HUES6 (cell line): Measurements from ENCODE around the gene TM7SF3.
A peak's percentile ranks its signal among the peaks of the same experiment; 100 is the strongest.
"Not testable (repeated sequence)": the region's sequence is repeated elsewhere in the genome, so short reads cannot be mapped to it uniquely, and the experiment has no call there.

Experiments used
- H3K27ac ChIP-seq: 2 replicates; pipeline ENCODE4 v1.7.0; 2013; ENCODE audit warnings: low read depth, mild to moderate bottlenecking, low read length, inconsistent platforms
- H3K27me3 ChIP-seq: 2 replicates; pipeline ENCODE4 v1.6.1; 2013; ENCODE audit warnings: low read length; ENCODE audit not compliant: control insufficient read depth, insufficient read depth
- H3K36me3 ChIP-seq: 2 replicates; pipeline ENCODE4 v1.6.1; 2013; ENCODE audit warnings: low read length; ENCODE audit not compliant: control insufficient read depth, insufficient read depth
- H3K4me1 ChIP-seq: 2 replicates; pipeline ENCODE4 v1.6.1; 2013; ENCODE audit warnings: low read length; ENCODE audit not compliant: control insufficient read depth, insufficient read depth
- H3K4me3 ChIP-seq: 2 replicates; pipeline ENCODE4 v1.5.1; 2013; ENCODE audit warnings: low read depth, low read length
- H3K9ac ChIP-seq: one replicate; pipeline ENCODE4 v1.6.1; 2013; ENCODE audit warnings: mild to moderate bottlenecking, low read length
- H3K9me3 ChIP-seq: 2 replicates; pipeline ENCODE4 v1.6.1; 2013; ENCODE audit warnings: low read depth, low read length; ENCODE audit not compliant: control insufficient read depth, insufficient read depth

TM7SF3 gene

GRCh38 chr12:27034607-27035293 is 20.6 kb upstream of the TM7SF3 start:
- Histone ChIP-seq H3K9ac (no peak overlapping the region), H3K36me3 (peaks cover 40% of the 10 kb centered on the region), H3K4me3 (no peak overlapping the region), H3K27ac (no peak overlapping the region), H3K9me3 (peaks cover 4% of the 10 kb centered on the region; the same call in 1 of the 2 replicates), H3K4me1 (no peaks in the 10 kb centered on the region), H3K27me3 (no peaks in the 10 kb centered on the region)

DNA sequence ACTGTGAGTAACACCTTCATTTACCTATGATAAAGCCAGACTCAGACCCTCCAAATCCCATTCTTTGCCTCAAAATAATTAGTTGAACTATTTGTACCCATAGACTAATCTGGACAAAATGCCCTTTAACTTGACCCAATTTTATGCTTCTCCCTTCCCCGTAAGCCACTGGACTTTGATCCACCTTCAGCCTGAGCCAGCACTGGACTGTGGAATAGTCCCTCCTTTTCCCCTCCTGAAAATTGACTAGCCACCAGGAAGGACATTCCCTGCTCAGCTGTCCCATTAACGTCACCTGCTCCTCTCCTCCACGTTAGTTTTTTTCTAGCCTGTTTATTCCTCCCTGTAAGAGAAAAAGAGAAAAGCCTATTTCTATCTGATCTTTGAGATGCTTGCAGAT is 18.5 kb upstream of the TM7SF3 start:
- Histone ChIP-seq H3K9me3 (no peaks in the 10 kb centered on the region), H3K4me3 (no peak overlapping the region), H3K36me3 (peaks cover 55% of the 10 kb centered on the region)

DNA sequence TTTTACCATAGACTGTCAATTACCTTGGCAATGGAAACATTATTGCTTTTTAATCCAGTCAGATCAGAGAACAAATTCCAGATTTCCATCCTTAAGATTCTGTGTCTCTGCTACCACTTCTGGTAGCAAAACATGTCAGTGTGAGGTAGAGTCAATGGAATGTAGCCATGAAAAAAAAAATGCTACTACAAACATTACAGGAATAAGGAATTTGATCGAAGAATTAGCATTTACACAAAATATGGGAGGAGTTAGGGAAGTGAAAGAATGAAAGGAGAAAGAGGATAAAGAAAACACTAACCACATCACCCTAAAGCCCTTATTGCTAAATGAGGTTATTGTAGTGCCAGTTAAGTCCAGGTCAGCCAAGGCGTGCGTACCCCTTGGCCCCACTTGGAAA is 17.3 kb upstream of the TM7SF3 start:
- H3K4me3 ChIP-seq = no peak overlapping the region
- H3K9me3 ChIP-seq = no peaks in the 10 kb centered on the region
- no peak overlapping the region for H3K9ac ChIP-seq
- H3K36me3 ChIP-seq = peaks cover 63% of the 10 kb centered on the region
- no peaks in the 10 kb centered on the region for H3K27me3 ChIP-seq
- no peak overlapping the region for H3K27ac ChIP-seq
- no peaks in the 10 kb centered on the region for H3K4me1 ChIP-seq

More for the DNA sequence above, 18.5 kb upstream of the TM7SF3 start:
- no peaks in the 10 kb centered on the region for H3K4me1 ChIP-seq
- H3K27me3 ChIP-seq = no peaks in the 10 kb centered on the region
- H3K27ac ChIP-seq = no peak overlapping the region
- H3K9ac ChIP-seq = no peak overlapping the region

DNA sequence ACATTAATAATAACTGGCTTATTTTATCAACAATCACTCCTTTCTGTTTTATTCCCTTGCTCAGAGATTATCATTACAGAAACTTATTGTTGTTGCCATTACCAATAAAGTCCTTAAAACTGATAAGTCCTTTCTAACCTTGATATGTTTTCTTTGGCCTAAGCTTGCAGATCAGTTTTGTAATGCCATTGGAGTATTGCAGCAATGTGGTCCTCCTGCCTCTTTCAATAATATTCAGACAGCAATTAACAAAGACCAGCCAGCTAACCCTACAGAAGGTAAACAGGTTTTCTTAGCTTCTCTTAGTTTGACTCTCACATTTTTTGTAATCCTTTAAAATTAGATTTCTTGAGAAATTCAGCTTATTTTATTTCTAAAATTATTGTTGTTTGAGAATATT is 12.1 kb upstream of the TM7SF3 start:
- H3K36me3 ChIP-seq = peaks cover 41% of the 10 kb centered on the region
- peaks cover 9% of the 10 kb centered on the region; the same call in 1 of the 2 replicates for H3K4me1 ChIP-seq
- H3K27me3 ChIP-seq = no peaks in the 10 kb centered on the region
- H3K4me3 ChIP-seq = no peak overlapping the region
- no peak overlapping the region for H3K9ac ChIP-seq
- no peaks in the 10 kb centered on the region for H3K9me3 ChIP-seq
- no peak overlapping the region for H3K27ac ChIP-seq

DNA sequence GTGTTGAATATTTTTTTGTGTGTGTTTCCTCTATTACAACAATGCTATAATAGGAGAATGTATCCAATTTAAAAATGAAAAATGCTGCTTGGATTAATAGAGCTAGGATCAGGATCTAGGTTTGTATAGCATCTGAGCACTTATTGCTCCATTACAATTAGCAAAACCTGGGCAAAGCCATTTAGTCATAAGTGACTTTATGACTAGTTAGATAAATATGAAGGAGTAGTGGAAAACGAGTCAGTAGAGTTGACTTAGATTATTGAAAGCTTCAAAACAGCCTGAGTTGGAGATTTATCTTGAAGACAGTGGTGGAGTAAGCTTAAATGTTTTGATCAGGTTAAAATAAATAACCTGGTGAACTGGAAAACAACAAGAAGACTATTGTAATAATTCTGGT is 10.9 kb upstream of the TM7SF3 start:
- Histone ChIP-seq H3K9me3 (no peaks in the 10 kb centered on the region), H3K4me1 (peaks cover 10% of the 10 kb centered on the region; the same call in 1 of the 2 replicates), H3K36me3 (peaks cover 32% of the 10 kb centered on the region), H3K27ac (no peak overlapping the region), H3K9ac (no peak overlapping the region), H3K27me3 (no peaks in the 10 kb centered on the region), H3K4me3 (no peak overlapping the region)

- H3K9me3 ChIP-seq = no peaks in the 10 kb centered on the region
- H3K9ac ChIP-seq = no peak overlapping the region
- no peak overlapping the region for H3K27ac ChIP-seq
- no peaks in the 10 kb centered on the region for H3K27me3 ChIP-seq
- peaks cover 10% of the 10 kb centered on the region; the same call in 1 of the 2 replicates for H3K4me1 ChIP-seq
- H3K36me3 ChIP-seq = peaks cover 23% of the 10 kb centered on the region
- no peak overlapping the region for H3K4me3 ChIP-seq
Measured at GRCh38 chr12:27024291-27024690, 10.1 kb upstream of the TM7SF3 start.

GRCh38 chr12:27020761-27021160 is 6.6 kb upstream of the TM7SF3 start:
- H3K27ac ChIP-seq = no peak overlapping the region
- no peak overlapping the region for H3K4me3 ChIP-seq
- peaks cover 10% of the 10 kb centered on the region; the same call in 1 of the 2 replicates for H3K4me1 ChIP-seq
- H3K36me3 ChIP-seq = no peaks in the 10 kb centered on the region
- H3K9ac ChIP-seq = no peak overlapping the region
- no peaks in the 10 kb centered on the region for H3K27me3 ChIP-seq
- H3K9me3 ChIP-seq = no peaks in the 10 kb centered on the region

GRCh38 chr12:27018037-27018436 is 3.9 kb upstream of the TM7SF3 start:
- Histone ChIP-seq H3K27ac (no peak overlapping the region), H3K27me3 (no peaks in the 10 kb centered on the region), H3K4me1 (peaks cover 21% of the 10 kb centered on the region), H3K9me3 (no peaks in the 10 kb centered on the region), H3K9ac (no peak overlapping the region), H3K4me3 (no peak overlapping the region), H3K36me3 (no peaks in the 10 kb centered on the region)

DNA sequence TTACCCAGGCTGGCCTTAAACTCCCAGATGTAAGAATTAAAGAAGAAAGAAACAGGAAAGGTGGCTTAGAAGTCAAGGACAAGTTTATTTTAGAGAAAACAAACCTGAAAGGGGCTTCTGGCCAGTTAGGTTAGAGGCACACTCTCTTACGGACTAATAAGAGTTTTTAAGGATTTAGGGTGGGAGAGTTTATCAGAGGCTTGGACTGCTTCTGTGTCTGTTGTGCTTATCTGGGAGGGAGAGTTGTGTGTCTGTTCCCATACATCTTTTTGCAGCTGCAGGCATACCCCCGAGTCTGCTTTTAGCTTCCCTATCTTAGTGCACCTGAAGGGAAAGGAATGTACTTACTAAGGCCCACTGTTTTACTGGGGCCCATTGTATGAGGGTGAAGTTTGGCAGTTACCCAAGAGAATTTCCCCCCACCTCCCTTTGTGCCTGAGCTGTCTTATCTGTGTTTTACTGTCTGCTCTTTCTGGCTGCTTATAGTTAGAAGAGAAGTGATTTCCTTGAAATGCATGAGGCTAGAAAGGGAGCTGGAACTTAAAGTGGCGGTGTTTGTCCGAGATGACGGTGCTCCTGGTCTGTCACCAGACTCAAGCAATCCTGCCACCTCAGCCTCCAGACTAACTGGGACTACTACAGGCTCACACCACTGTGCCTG is 3.1 kb upstream of the TM7SF3 start:
- not testable (repeated sequence) for H3K9me3 ChIP-seq, H3K27me3 ChIP-seq, H3K27ac ChIP-seq, H3K36me3 ChIP-seq, H3K4me3 ChIP-seq, H3K9ac ChIP-seq
- H3K4me1 ChIP-seq = peaks cover 23% of the 10 kb centered on the region

DNA sequence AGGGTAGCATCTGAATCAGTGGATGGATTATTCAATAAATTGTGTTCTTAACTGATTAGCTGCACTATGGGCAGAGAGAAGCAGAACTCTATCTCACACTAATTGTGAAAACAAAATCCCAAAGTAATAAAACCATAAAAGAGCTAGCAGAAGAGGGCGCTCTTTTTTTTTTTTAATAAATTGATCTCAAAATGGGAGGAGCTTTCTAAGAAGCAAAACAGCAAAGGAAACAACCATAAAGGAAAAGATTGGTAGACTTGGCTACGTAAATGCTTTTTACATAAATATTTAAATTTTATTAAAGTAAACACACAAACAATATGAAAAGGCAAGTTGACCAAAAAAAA is 1.5 kb upstream of the TM7SF3 start:
- Histone ChIP-seq H3K27me3 (no peaks in the 10 kb centered on the region), H3K27ac (no peak overlapping the region), H3K4me3 (no peak overlapping the region), H3K36me3 (no peaks in the 10 kb centered on the region), H3K4me1 (peaks cover 24% of the 10 kb centered on the region), H3K9me3 (no peaks in the 10 kb centered on the region), H3K9ac (no peak overlapping the region)

GRCh38 chr12:27014859-27015729 is 910 bp upstream of the TM7SF3 start:
- H3K9ac ChIP-seq = peak overlapping the region; percentile 64
- peaks cover 28% of the 10 kb centered on the region for H3K4me1 ChIP-seq
- H3K4me3 ChIP-seq = peak overlapping the region; percentile 97
- no peaks in the 10 kb centered on the region for H3K27me3 ChIP-seq
- peak overlapping the region; percentile 60 for H3K27ac ChIP-seq
- H3K9me3 ChIP-seq = no peaks in the 10 kb centered on the region
- no peaks in the 10 kb centered on the region for H3K36me3 ChIP-seq
